Measurements from ENCODE around the gene ATP11B.

The ATP11B gene

DNA sequence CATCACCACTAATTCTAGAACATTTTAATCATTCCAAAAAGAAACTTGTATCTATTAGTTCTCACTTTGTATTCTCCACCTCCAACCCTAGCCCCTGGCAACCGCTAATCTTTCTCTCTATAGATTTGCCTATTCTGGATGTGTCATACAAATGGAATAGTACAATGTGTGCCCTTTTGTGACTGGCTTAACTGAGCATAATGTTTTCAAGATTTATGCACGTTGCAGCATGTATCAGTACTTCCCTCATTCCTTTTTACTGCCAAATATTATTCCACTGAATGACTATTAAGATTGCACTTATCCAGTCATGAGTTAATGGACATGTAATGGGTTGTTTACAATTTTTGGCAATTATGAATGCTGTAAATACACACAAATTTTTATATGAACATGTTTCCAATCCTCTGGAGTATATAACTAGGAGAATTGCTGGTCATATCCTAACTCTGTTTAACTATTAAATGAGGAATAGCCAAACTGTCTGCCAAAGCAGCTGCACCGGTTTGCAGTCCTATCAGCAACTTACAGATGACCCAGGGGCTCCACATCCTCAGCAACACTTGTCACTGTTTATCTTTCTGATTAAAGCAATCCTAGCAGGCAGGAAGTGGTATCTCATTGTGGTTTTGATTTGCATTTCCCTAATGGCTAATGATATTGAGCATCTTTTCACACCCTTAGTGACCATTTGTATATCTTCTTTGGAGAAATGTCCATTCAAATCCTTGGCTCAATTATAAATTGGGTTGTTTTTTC lies 144.2 kb downstream of the ATP11B start:
- no peak for DNase-seq (ENCODE audit: extremely low read depth, low read depth)

GRCh38 chr3:182940266-182940808 lies 147.0 kb downstream of the ATP11B start:
- DNase-seq (ENCODE audit: extremely low read depth, low read depth) = no peak

More for the DNA sequence above, 144.2 kb downstream of the ATP11B start:
- no peak for TF ChIP-seq CTCF (IDR thresholded peaks at IDR 0.05; ENCODE audit: low read depth, low read length)

DNA sequence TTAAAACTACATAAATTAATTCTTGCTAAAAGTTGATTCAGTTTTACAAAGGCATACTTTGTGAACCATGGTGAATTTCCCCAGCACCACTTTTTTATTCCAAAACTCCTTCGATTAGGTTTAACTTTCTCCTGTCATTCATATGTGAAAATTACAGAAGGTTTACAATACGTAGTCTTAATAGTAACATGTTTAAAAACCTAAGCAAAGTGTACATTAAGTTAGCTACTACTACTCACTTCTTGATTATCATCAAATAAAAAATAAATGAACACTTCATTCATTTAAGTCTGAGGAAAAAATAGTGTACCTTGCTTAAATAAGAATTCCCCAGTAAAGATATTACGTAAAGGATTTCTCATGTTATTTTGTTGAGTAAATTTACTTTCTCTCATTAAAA lies 148.4 kb downstream of the ATP11B start:
- TF ChIP-seq CTCF (IDR thresholded peaks at IDR 0.05; ENCODE audit: low read depth, low read length) = no peak
- no peak for DNase-seq (ENCODE audit: extremely low read depth, low read depth)

More at GRCh38 chr3:182940266-182940808, 147.0 kb downstream of the ATP11B start:
- TF ChIP-seq CTCF (IDR thresholded peaks at IDR 0.05; ENCODE audit: low read depth, low read length) = no peak

DNA sequence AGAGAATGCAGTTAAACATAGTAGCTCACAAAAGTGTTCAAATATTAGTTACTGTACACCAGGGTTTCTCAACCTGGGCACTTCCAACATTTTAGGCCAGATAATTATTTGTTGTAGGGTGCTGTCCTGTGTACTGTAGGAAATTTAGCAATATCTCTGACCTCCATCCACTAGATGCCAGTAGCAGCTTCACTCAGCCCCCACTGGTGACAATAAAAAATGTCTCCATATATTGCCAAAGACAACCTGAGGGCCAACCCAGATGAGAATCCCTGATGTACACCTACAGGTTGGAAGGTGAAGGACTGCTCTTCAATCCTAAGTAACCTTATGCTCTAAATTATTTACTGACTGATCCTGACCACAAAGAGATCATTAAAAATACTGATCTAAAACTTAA lies 154.6 kb downstream of the ATP11B start:
- no peak for DNase-seq (ENCODE audit: extremely low read depth, low read depth)
- TF ChIP-seq CTCF (IDR thresholded peaks at IDR 0.05; ENCODE audit: low read depth, low read length) = no peak

DNA sequence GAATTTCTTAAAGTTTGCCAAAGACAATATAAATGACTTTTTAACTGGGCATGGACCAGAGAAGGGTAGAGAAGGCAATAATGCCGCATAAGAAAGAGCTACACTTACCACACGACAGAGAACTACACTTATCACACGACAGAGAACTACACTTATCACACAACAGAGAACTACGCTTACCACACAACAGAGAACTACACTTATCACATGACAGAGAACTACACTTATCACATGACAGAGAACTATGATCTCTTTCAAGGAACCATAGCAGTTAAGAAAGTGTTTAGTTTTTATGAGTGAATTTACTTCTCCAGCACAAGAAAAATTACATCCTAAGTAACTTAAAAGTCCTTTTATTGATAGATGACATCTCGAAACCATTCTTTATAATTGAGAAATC lies 155.0 kb downstream of the ATP11B start:
- no peak for DNase-seq (ENCODE audit: extremely low read depth, low read depth)
- no peak for TF ChIP-seq CTCF (IDR thresholded peaks at IDR 0.05; ENCODE audit: low read depth, low read length)

DNA sequence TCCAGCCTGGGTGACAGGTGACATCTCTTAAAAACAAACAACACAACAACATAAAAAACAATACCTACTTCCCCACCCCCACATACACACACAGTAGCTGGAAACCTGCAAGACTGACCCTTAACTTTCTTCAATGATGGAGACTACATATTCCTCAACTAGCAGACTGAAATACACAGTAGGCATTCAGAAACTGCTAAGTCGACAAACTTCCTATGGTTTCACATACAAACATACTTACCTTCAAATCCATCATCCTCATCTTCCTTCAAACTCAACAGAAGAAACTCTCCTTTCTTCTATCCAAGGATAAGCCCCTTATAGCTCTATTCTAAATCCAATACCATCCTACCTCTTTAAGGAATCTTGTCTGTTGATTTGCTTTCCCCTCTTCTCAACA lies 156.4 kb downstream of the ATP11B start:
- DNase-seq (ENCODE audit: extremely low read depth, low read depth) = no peak

More for the DNA sequence above, 156.4 kb downstream of the ATP11B start:
- TF ChIP-seq CTCF (IDR thresholded peaks at IDR 0.05; ENCODE audit: low read depth, low read length) = no peak
